Thyroid gland (tissue), 4 donors: Measurements from ENCODE around the gene UBXN6. TPM values are rescaled to one million over a fixed set of nuclear protein-coding genes. Genes with fewer than 3 reads are reported as not detected.

Experiments
- DNase-seq, 2 donors: peaks; one replicate each; pipeline ENCODE4 v3.0.0-alpha.2; 2019
- H3K27ac ChIP-seq, 3 donors: fragments of 200-600 bp; sonication (generic); 1 replicate in 2 of 3; 2 replicates in 1 of 3; pipeline ENCODE4 v1.5.1; 2016 to 2019; ENCODE audit warnings: mild to moderate bottlenecking in 1 of 3, moderate library complexity in 1 of 3
- H3K27me3 ChIP-seq: fragments of 200-600 bp; sonication (generic); one replicate; pipeline ENCODE4 v1.5.1; 2019
- H3K36me3 ChIP-seq, 2 donors: fragments of 200-600 bp; sonication (generic); one replicate each; pipeline ENCODE4 v1.5.1; 2016 to 2019
- H3K4me1 ChIP-seq, 2 donors: fragments of 200-600 bp; sonication (generic); one replicate each; pipeline ENCODE4 v1.5.1; 2017 to 2019
- H3K4me3 ChIP-seq, 3 donors: fragments of 200-600 bp; sonication (generic); replicated peaks in 1 of 3; 1 replicate in 2 of 3; 2 replicates in 1 of 3; pipeline ENCODE4 v1.5.1; 2016; ENCODE audit warnings: mild to moderate bottlenecking in 1 of 3
- H3K9me3 ChIP-seq: fragments of 200-600 bp; sonication (generic); one replicate; pipeline ENCODE4 v1.5.1; 2017
- CTCF ChIP-seq, 6 experiments: fragments of 200-600 bp in 3 of 6; fragments of 450-650 bp in 3 of 6; sonication (generic) in 3 of 6; IDR thresholded peaks; one replicate each; pipeline ENCODE4 v1.5.1; 2016 to 2019; ENCODE audit warnings: antibody characterized with exemption in 6 of 6, mild to moderate bottlenecking in 2 of 6, inconsistent platforms in 1 of 6, moderate library complexity in 1 of 6
- POLR2A ChIP-seq, 2 donors: fragments of 450-650 bp; IDR thresholded peaks; one replicate each; pipeline ENCODE4 v1.6.1; 2017; ENCODE audit warnings: antibody characterized with exemption in 2 of 2, mild to moderate bottlenecking in 2 of 2, moderate library complexity in 1 of 2
- WGBS, 2 donors: methylation state at CpG; one replicate each; pipeline ENCODE4 v1.1.5; 2017; 5-methylcytosine and 5-hydroxymethylcytosine counted together
- intact Hi-C: fragments of 100-400 bp; cut with DNase I; formaldehyde crosslinking; loops from one replicate; pipeline ENCODE4 v1.15.1; 2023
- total RNA-seq, 4 donors: library from RNA; depleted of rRNA; stranded (reverse); fragments of >200 nt; gene quantifications; one replicate each; pipeline ENCODE4 v1.2.3, GENCODE V29; 2016

UBXN6 gene
- total RNA-seq, 4 donors from 2014 or later: 90.1 to 187 (median 106) TPM

- Histone ChIP-seq H3K36me3 (peaks cover 22% of the 10 kb centered on the region in 2 donors), H3K4me1 (no peaks in the 10 kb centered on the region), H3K4me3 (no peak overlapping the region), H3K9me3 (no peaks in the 10 kb centered on the region), H3K27me3 (no peaks in the 10 kb centered on the region), H3K27ac (no peak overlapping the region)
- DNase-seq: no peak
- intact Hi-C loops: no loop called here
- TF ChIP-seq POLR2A (IDR thresholded peaks at IDR 0.05): no peak
- no peak for TF ChIP-seq CTCF (IDR thresholded peaks at IDR 0.05)
- 83 to 88% methylated on average over 7 to 15 of the region's 15 CpGs for WGBS, 2 donors
Observed at GRCh38 chr19:4504891-4505569, 47.4 kb upstream of the UBXN6 start.

- Histone ChIP-seq H3K27ac (no peak overlapping the region), H3K27me3 (no peaks in the 10 kb centered on the region), H3K4me1 (no peaks in the 10 kb centered on the region), H3K4me3 (no peak overlapping the region), H3K36me3 (peaks cover 29% of the 10 kb centered on the region in 2 donors), H3K9me3 (no peaks in the 10 kb centered on the region)
- DNase-seq: no peak
- intact Hi-C loops: no loop called here
- TF ChIP-seq CTCF (IDR thresholded peaks at IDR 0.05): no peak
- TF ChIP-seq POLR2A (IDR thresholded peaks at IDR 0.05): no peak
- WGBS, 2 donors: 86 to 90% methylated on average over 2 to 9 of the region's 23 CpGs
Observed at GRCh38 chr19:4504297-4504701, 46.7 kb upstream of the UBXN6 start.

- peaks cover 32% of the 10 kb centered on the region in 2 donors for H3K36me3 ChIP-seq
- WGBS, 2 donors: 90 to 95% methylated on average over 9 to 10 of the region's 10 CpGs
Observed at GRCh38 chr19:4503825-4504170, 46.2 kb upstream of the UBXN6 start.

GRCh38 chr19:4503132-4503824, 45.7 kb upstream of the UBXN6 start:
- Histone ChIP-seq H3K4me3 (no peak overlapping the region), H3K27ac (no peak overlapping the region), H3K27me3 (no peaks in the 10 kb centered on the region), H3K4me1 (no peaks in the 10 kb centered on the region), H3K9me3 (no peaks in the 10 kb centered on the region), H3K36me3 (peaks cover 37% of the 10 kb centered on the region in 2 donors)
- DNase-seq: no peak
- no peak for TF ChIP-seq POLR2A (IDR thresholded peaks at IDR 0.05)
- no peak for TF ChIP-seq CTCF (IDR thresholded peaks at IDR 0.05)
- intact Hi-C loops: no loop called here
- WGBS, 2 donors: 80 to 92% methylated on average over 1 to 15 of the region's 25 CpGs

More at GRCh38 chr19:4503825-4504170, 46.2 kb upstream of the UBXN6 start:
- Histone ChIP-seq H3K27me3 (no peaks in the 10 kb centered on the region), H3K9me3 (no peaks in the 10 kb centered on the region), H3K27ac (no peak overlapping the region), H3K4me1 (no peaks in the 10 kb centered on the region), H3K4me3 (no peak overlapping the region)
- intact Hi-C loops: no loop called here
- TF ChIP-seq POLR2A (IDR thresholded peaks at IDR 0.05): no peak
- no peak for TF ChIP-seq CTCF (IDR thresholded peaks at IDR 0.05)
- no peak for DNase-seq
